PC-9 (cell line): ENCODE measurements around the gene UGT2A1.

Experiments
- CTCF ChIP-seq: fragments of 200-600 bp; sonication (generic); conservative IDR thresholded peaks from 2 replicates; pipeline ENCODE4 v1.6.1; 2017; ENCODE audit warnings: mixed run types, antibody characterized with exemption, mild to moderate bottlenecking, moderate library complexity
- EZH2 ChIP-seq: fragments of 200-600 bp; sonication (generic); IDR thresholded peaks from 2 replicates; pipeline ENCODE4 v1.8.0; 2017; ENCODE audit warnings: antibody characterized with exemption, low read depth

- TF ChIP-seq EZH2 (no peak), CTCF (no peak)
Observed at GRCh38 chr4:69600013-69600412, 53.0 kb downstream of the UGT2A1 start.
